GM21447 (cell line): Measurements from ENCODE around the gene KDM1A.

Source experiments
- ATAC-seq: cut with Tn5 transposase; IDR thresholded peaks from one replicate; pipeline ENCODE4 v1.9.1; 2021; ENCODE audit not compliant: unreplicated experiment

The KDM1A gene

DNA sequence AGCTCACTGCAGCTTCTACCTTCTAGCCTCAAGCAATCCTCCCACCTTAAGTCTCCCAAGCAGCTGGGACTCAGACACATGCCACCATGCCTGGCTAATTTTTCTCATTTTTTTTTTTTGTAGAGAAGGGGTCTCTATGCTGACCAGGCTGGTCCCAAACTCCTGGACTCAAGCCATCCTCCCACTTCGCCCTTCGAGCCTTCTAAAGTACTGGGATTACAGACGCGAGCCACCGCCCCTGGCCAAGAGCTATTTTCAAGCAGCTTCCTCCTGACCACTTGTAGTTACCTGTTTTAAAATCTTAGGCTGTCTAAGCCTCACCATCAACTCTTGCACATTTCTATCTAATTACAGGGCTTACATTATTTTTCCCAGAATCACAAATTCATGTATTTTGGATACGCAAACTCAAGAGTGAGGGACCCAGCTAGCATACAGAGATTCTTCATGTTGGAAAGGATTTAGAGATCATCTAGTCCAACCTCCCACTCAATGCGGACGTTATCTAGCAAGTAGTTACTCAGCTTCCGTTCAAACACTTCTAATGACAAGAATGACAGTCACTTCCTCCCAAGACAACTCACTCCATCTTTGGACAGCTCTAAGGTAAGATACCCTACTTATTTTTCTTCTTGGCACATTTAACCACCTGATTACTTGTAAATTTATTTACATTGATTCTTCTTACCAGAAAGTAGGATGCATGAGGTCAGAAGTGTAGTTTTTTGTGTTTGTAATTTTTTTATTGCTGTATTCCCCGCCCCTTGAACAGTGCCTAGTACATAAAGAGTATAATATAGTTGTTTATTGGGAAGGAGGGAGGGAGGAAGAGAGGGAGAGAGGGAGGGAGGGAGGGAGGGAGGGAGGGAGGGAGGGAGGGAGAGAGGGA lies 84.0 kb downstream of the KDM1A start:
- no peak for ATAC-seq

DNA sequence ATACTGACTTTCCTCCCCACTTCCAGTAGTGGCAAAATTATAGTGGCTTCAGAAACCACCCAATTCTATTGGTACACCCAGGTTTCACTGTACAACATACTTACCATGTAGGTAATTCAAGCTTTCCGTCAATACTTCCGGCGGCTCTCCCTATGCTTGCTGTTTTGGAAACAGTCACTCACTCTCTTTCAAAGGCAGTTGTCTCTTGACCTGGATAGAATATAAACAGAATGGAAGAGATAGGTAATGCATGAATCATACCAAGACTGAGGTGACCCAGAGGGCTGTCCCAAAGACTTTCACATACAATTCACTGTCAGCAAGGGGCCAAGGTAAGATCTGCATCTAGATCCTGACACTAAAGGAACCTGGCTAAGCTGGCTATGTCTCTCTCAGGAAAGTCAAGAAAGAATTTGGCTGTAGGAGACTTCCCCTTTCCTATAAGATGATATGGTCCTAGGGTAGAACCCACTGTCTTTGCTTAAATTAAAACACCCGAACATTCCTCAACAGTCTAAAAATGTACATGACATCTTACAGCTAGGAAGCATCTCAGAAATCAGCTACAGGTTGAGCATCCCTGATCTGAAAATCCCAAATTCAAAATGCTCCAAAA lies 89.8 kb downstream of the KDM1A start:
- ATAC-seq = no peak

GRCh38 chr1:23110391-23110790 lies 91.1 kb downstream of the KDM1A start:
- no peak for ATAC-seq

DNA sequence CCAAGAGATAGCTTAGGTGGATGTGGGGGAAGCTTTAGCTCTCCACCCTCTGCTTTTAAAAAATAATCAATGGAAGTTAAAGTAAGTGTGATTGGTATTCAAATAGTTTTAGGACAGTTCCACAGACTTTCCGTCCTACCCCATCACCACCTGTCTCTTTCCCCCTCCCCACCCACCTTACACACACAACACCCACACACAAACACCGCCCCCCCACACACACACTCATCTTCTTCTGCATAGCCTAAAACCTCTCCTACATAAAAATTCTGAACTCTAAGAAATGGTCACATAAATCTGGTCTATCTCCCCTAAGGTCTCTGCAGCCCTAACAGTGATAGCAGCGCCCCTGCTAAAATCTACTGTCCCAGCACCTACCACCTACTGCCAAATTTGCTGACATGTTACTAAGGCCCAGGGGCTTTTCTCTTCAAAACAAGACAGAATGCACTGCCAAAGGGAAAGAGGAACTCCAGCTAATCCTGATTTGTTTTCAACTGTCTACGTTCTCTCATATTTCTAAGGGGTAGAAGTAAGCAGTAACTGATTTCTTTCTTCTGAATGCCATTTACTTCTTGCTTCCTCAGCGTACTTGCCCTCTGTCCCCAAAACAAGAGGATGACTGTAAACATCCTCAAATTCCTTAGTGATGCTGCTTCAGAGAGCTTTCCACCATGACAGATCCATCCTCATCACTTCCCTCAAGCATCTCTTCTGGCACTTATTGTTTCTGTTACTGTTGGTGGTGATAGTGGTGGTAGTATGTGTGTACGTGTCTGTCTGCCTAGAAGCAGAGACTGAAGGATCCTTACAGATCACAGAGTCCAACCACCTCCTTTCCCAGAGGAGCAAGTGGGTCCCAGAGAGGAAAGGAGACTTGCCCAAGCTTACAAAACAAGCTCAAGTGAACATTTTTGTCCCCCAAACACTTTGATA lies 92.6 kb downstream of the KDM1A start:
- ATAC-seq = no peak

- ATAC-seq = no peak
Observed at GRCh38 chr1:23114424-23115079, 95.3 kb downstream of the KDM1A start.

DNA sequence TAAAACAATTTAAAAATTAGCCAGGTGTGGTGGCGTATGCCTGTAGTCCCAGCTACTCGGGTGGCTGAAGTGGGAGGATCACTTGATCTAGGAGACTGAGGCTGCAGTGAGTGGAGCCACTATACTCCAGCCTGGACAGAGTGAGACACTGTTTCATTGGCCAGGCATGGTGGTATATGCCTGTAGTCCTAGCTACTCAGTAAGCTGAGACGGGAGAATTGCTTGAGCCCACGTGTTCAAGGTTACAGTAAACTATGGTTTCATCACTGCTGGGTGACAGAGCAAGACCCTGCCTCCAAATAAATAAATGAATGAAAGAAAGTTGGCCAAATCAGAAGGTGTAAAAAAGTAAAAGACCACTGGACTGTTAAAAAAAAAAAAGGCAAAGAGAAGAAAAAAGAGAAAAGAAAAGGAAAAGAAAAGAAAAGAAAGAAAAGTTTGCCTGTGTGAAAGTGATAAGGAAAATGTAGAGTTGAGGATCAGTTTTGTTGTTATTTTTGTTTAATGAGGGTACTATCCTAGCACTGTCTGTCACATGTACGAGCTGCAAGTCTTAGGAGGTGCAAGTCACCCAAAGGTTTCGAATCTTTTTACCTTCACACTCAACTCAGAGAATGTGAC lies 97.1 kb downstream of the KDM1A start:
- no peak for ATAC-seq

- ATAC-seq = no peak
Observed at GRCh38 chr1:23116921-23117699, 97.8 kb downstream of the KDM1A start.

- ATAC-seq = no peak
Observed at GRCh38 chr1:23118407-23118806, 99.1 kb downstream of the KDM1A start.

DNA sequence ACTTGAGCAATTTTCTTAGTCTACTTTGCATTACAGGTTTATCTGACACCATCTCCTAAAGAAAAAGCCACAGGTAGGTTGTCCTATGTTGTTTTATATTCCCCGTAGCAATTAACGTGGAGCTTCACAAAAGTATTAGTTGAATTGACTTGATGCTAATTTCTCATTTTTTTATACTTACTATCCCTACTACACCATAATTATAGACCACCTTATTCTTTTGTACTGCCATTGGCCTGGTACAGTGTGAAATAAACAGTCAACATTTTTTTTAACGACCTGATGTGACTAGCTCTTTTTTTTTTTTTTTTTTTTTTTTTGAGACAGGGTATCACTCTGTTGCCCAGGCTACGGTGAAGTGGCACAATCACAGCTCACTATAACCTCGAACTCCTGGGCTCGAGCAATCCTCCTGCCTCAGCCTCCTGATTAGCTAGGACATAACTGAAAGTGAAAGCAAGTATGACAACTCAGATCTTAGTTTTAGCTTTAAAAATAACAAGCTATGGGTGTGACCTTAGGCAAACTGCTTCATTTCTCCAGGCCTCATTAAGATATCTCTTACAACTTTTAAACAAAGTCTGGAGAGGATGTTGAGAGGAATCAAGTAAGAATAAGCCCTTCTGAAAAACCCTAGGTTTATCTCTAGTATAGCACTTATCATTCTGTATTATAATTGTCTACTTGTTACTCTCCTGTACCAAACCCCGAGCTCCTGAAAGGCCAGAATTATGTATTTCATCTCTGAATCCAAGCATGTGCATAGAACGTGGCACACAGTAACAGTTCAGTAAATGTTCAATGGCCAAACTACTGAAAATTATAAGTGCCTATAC lies 99.9 kb downstream of the KDM1A start:
- ATAC-seq = no peak

DNA sequence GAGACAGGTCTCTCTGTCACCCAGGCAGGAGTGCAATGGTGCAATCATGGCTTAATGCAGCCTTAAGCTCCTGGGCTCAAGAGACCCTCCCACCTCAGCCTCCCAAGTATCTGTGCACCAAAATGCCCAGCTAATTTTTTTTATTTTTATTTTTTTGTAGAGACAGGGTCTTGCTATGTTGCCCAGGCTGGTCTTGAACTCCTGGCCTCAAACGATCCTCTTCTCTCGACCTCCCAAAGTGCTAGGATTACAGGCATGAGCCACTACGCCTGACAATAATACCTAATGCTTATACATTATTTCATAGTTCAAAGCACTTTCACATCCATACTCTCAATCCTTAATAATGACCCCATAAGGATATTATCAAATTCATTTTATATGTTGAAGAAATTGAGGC lies 101.1 kb downstream of the KDM1A start:
- ATAC-seq = no peak

DNA sequence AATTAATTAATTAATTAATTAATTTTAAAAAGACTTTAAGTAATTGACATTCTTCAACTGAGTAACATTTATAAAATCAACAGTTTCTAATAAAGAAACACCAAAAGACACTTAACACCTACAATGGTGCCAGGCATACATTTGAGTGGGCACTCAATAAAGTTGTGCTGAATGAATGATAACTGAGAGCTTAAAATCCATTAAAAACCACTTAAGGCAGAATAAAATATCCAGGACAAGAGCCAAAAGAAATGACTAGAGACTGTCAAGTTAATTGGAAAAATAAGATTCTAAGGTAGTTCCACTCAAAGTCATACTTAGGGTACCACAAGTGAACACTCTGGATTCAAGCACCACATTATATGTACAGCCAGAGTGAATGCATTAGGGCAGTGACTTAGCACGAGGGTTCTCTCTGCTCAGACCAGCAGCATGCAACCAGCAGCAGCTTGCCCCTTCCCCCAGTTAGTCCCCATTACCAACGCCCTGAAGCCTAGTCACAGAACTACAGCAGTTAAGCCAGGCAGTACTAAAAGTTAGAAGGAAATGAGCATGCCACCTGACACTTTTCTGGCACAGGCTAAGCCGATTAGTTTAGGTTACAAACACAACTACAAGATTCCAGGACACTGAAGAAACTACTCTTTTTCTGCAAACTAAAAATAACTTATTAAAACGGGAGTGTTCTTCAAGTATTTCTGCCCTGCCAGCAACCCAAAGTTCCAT lies 102.9 kb downstream of the KDM1A start:
- ATAC-seq = no peak

- no peak for ATAC-seq
Observed at GRCh38 chr1:23122796-23123195, 103.5 kb downstream of the KDM1A start.

GRCh38 chr1:23123528-23123927 lies 104.3 kb downstream of the KDM1A start:
- ATAC-seq = no peak

DNA sequence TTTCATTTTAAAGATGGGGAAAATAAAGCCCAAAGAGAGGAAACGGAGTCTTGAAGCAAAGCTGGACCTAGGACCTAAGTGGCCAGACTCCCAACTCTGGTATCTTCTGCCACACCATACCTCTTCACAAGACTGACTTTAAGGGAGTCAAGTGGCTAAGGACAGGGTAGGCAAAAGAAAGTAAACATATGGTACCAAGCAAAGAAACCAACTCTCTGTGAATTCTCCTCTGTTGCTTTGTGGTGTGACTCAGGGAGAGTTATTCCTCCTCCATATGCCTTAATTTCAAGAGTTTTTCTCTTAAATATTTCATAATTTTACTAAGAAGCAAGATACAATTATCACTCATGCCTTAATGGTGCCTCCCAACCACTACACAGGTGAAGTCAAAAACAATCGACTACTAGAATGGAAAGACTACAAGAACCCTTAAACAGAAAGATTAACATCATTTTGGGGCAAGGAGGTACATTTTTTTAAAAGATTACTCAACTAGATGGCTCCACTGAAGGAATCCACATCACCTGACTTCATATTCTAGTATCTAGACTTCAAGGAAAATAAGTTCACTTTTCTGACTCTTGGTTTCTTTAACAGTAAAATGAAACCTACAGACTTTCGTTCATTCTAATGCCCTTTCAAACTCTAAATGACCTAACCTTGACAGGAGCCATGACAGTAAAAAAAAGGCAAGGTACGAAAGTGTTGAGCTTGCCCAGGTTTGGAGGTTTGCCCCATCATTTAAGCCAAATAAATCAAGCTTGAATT lies 105.2 kb downstream of the KDM1A start:
- ATAC-seq = no peak

GRCh38 chr1:23125489-23125888 lies 106.2 kb downstream of the KDM1A start:
- ATAC-seq = no peak

DNA sequence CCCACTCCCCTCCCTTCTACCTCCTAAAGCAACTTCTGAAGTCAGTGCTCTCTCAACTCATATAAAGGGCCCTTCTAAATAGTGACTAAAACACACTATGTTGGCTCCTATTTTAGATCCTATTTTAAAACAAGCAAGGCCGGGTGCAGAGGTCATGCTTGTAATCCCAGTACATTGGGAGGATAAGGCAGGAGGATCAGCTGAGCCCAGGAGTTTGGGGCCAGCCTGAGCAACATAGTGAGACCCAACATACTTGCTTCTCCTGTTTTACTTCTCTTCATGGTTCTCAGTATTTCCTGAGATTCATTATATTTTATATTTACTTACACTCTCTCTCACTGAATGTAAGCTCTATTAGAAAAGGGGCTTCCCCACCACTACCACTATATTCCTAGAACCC lies 106.9 kb downstream of the KDM1A start:
- no peak for ATAC-seq

- no peak for ATAC-seq
Observed at GRCh38 chr1:23126801-23127200, 107.5 kb downstream of the KDM1A start.
